ENCODE data around the gene SIGMAR1.

Gene SIGMAR1

DNA sequence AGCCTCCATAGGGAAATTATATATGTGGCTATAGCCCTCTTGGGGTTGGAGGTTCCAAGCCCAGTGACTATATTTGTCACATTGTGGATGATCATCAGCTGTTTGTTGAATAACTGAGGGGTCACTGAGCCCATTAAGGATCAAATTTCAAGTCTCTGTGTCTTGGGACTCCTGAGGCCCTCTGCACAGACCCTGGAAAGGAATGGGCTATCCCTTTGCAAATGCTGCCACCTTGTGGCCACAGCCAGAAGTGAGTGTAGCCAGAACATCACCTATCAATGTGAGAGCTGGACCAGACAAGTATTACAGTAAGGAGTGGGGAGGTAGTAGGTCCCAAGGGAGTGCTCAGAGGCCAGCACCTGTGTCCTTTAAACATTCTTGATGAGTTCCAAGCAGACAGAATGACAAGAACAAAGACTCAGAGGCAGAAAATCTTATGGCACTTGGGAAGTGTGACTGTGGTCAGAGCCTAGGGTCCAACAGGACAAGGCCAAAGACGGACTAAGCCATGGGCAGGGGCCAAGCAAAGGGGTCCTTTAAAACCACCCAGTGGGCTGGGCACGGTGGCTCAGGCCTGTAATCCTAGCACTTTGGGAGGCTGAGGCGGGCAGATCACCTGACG lies 33.9 kb downstream of the SIGMAR1 start:
- DNase-seq (ENCODE audit: low spot score): peak; percentile 90

DNA sequence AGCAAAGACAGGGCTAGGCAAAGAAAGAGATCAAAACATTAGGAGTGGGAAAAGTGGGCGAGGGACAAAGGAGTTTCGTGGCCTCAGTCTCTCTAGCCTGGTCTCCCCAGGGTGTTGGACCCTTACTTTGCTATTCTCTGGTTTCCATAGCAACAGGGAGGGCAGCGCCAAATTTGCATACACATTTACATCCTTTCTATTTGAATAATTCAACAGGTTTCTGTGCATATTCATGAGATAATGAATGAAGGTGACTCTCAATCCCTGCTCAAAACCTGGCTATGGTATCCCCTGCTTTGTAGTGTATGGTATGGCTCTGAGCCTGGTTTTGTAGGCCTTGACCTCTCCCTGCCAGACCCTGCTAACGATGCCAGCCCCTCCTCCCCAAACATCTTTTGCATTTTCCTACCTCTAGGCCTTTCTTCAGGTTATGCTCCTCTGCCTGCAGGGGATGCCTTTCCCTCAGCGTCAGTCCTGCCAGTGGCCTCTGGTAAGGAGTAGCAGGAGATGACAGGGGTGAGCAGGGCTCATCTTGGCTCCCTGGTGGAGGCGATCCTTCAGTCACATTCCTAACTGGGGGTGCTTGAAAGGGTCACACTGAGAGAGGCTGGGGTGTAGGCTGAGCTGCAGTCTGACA lies 35.5 kb downstream of the SIGMAR1 start:
- DNase-seq (ENCODE audit: low spot score): no peak

DNA sequence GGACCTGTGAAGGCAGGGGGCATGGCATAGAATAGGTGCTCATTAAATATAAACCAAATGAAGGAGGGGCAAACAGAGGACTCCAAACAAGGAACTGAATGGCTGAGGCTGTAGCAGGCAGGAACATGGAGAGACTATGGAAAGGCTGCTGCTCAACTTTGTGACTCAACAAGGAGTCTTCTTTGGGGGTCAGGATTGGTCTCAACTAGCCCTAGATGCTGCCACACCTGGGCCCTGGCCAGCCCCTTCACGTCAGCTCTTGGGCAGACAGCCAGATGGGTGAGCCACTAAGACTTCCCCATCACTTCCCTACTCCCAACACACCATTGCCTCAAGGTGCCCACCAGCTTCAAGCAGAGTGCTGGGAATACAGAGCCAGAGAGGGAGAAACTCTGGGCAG lies 36.7 kb downstream of the SIGMAR1 start:
- DNase-seq (ENCODE audit: low spot score): no peak

DNA sequence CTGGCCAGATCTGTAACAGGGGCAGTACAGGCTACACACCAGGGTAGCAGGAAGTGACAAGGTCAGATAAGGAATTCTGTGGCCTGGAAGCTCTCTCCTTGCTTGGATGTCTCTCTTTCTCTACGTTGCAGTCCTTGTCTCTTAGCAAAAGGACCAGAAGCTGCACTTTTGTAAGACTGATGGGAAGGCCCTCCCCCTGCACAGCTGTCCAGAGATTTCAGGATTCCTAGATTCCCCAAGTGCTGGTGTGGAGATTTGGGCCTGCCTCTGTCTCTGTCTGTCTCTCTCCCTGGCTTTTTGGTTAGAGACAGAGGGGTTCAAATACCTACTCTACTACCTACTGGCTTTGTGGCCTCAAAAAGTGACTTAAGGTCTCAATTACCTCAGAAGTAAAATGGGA lies 38.0 kb downstream of the SIGMAR1 start:
- DNase-seq (ENCODE audit: low spot score): no peak

DNA sequence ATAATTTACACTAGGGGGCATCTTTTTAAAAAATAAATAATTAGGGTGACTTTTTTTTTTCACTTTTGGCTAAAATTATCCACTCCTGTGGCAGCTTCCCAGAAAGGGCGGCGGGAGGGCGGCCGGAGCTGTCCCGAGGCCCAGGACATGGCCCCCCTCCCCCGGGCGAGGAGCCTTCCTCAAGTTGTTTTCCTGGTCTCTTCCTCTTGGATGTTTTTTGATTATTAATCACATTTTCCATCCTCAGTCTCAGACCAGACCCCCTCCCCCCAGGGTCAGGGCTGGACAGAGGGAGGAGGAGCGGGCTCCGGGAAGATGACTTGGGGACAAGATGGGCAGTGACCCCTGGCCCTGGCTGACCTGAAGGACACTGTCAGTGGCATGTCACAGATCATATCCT lies 43.4 kb downstream of the SIGMAR1 start:
- no peak for DNase-seq (ENCODE audit: low spot score)

DNA sequence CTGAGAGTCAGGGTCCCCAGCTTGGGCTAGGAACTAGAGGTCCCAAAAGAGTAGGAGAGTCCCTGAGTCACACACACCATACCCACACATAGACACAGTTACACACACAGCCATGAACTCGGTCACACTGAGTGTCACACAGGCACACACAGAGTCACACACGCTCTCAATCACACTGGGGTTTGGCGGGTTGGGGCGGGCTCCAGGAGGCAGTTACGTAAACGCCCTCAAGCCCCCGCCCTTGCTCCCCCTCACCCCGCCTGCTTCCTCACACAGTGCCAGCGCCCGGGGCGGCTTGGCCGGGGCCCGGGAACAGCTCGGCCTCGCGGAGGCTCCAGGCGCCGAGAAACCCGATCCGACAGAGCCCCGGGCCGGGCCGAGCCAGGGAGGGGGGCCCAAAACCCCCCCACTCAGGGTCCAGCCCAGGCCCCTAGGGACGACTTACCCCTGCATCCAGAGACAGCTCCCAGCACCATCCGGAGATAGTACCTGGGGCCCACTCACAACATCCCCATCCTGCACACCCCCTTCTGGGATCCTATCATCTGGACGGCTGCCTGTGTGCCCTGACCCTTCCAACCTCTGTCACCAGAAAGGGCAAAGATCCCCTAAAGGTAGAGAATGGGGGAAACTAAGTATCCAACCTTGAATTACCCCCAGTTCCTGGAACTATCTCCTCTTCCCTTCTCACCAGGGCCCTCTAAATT lies 44.5 kb downstream of the SIGMAR1 start:
- DNase-seq (ENCODE audit: low spot score): peak; percentile 81

DNA sequence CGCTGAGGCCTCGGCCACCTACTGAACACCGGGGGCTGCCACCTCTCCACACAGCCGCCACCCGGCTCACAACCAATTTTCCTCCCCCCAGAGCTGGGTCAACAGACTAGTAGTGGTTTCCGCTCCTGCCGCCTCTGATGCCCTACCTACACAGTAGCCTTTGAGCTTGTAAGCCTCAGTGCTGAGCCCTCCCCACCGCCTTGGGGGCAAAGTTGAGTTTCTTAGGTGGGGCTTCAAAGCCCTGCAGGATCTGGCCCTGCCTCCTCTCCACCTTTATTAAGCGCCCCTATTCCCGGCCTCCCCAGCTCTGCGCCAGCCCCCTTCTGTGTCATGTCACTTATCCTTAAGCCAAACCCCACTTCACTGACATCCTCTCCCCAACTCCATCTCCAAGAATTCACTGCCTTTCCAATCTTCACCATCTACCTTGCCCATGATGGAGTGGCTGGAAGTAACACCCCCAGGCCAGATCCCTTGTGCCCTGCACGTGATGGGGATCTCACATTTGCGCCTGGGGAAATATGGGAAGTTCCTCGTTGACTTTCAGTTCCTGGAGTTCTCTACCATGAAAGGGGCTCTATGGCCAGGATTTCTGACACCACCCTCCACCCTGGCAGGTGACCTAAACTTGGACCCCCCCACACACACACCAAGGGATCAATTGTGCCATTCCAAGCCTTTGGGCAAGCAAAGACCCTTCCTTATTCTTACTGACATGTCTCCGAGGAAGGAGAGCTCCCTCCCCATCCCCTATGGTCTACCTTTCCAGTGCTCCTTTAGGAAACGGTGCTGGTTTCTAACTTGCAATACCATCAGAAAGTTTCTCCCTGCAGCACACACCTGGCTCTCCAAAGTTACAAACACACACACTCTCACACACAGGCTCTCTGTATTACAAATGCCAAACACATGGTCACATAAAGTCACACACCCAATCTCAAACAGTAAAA lies 45.4 kb downstream of the SIGMAR1 start:
- no peak for DNase-seq (ENCODE audit: low spot score)

DNA sequence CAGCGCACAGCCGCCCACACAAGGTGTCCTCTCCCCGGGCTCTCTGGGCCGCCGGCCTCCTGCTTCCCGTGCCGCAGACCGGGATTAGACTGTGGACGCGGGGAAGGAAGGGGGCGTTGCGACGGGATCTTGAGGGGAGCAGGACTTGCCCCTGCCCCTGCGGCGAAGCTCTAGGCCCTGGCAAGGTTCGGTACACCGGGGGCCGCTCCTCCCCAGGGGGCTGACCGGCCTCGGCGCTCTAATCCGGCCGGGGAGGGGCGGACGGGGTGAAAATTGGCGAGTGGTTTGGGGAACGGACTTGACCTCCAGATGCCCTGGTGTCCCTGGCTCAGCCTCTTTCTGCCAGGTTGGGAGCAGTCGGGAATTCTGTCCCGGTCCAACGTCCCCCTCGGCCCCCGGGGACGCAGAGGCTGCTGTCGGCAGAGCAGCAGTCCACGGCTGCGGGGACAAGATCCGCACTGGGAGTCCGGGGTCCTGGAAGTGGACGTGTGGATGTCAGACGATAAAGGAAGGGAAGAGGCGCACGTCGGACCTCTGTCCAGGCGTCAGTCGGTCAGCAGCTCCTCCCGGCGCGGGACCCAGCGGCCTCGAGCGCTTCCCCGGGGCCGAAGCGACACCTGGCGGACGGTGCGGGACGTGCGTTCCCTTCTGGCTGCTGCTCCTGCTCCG lies 46.2 kb downstream of the SIGMAR1 start:
- peak; percentile 95 for DNase-seq (ENCODE audit: low spot score)

DNA sequence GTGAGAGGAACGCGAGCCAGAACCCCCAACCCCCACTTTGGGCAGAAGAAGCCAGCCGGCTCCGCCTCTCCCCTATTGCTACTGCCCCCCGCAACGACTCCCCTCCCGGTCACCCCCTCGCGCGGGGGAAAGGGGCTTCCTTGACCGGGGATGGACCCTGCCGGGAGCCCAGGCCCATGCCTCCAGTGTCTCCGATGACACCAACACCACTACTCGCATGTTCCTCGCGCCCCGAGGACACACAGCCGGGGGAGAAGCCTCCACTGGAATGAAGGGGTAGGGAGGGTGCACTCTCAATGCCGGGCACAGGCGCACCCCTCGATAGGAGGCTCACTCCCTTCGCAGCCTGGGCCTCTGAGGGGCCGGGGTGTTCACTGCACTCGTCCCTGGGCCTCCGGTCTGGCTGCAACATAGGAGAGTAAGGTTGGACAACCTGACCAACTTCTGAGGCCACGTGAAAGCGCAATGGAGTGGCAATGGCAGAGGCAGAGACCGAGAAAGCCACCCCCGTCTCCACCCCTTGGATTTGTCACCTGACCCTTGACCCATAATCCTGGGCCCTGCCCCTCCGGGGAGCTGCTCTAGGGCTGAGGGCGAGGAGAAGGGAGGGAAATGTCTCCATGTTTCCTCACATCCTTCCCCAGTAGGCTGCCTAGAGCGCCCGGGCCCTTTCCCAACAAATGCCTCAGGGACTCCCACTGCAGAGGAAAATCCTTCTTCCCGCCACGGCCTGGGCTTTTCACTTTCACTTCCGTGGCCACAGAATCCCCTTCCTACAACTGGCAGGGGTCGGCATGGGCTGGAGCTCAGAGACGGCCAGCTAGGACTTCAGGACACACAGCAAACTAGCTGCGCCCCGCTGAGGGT lies 47.0 kb downstream of the SIGMAR1 start:
- DNase-seq (ENCODE audit: low spot score): peak; percentile 77

DNA sequence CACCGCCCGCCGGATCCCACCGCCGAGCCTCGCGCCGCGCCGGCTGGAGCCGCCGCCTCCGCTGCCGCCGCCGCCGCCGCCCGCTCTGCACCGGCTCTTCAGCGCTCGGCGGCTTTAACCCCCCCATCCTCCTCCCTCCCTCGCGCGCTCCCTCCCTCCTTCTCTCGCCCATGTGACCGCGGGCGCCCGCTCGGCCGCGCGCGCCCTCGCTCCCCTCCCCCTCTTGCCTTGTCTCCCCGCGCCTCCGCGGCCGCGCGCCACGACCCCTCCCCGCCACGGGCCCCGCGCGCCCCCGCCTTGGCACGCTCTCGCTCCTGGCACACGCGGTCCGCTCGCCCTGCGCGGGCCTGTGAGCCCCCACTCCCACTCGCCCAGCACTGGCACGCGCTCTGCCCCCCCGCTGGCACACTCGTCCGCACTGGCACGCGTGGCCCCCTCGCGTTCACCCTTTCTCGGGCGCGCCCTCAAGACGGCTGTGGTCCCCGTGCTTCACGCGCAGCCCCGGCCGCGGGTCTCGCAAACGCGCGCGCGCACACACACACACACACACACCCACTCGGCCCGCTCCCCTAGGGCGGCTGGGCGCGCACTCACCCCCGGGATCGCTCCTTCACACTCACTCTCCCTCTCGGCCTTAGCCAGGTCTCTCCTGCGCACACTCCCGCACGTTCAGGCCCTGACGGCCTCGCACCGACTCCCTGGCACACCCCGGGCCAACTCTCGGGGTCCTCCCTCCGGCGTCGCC lies 47.8 kb downstream of the SIGMAR1 start, which contains the start of gene CNTFR:
TSS of gene CNTFR (minus strand) at position 89 of the 745 bp plus-strand sequence. CDS start 20,743 bp downstream, outside the sequence.
- DNase-seq (ENCODE audit: low spot score): peak; percentile 81

DNA sequence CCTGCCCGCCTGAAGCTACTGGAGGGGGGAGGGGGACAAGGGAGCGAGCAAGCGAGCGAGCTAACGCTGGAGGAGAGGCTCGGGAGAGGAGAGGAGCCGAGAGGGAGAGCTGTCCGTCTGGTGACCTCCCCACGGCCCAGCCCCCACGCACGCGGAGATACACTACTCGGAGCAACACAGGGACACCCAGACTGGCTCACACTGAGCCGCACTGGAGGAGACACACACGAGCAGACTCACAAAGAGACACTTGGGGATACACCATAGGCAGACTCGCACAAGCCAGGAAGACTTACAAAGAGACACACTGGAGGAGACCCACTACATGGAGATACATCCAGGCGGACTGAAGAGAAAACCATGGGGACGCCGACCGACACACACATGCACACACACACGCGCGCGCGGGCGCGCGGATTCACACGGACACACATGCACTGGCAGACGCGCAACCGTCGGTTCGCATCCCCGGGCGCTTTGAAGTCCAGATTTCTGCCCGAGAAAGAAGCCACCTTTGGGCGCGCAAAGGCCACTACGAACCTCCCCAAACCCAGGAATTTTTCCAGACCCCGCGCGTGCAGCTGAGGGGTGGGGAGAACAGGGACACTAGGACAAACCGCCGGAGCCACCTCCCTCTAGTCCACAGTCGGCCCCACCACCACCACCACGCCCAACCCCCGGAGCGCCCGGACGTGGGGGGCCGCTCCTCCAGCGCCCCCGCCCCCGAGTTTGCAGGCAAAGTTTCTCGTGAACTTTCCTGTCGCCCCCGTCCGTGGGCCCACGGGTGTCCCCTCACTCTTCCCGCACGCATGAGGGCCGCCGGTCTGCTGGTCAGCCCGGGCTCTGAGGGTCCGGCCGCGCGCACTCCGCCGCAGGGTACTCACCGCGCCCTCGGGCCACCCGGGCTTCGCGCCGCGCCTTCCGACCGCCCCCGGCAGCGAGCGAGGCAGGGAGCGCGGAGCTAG lies 48.6 kb downstream of the SIGMAR1 start:
- no peak for DNase-seq (ENCODE audit: low spot score)

DNA sequence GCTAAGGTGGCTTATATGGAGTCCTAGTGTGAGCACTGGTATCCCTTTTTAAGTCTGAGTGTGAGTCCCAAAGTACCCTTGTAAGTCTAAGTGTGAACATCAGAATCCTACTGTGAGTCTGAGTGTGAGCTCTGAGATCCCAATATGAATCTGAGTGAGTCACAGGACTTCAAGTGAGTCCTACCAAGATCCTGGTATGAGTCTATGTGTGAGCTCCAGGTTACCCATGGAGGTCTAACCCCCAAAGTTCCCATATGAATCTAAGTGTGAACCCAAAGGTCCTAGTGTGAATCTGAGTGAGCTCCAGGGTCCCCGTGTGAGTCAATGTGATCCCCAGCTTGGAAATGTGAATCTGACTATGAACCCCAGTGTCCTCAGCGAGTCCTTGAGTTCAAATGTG lies 50.3 kb downstream of the SIGMAR1 start:
- DNase-seq (ENCODE audit: low spot score): no peak

DNA sequence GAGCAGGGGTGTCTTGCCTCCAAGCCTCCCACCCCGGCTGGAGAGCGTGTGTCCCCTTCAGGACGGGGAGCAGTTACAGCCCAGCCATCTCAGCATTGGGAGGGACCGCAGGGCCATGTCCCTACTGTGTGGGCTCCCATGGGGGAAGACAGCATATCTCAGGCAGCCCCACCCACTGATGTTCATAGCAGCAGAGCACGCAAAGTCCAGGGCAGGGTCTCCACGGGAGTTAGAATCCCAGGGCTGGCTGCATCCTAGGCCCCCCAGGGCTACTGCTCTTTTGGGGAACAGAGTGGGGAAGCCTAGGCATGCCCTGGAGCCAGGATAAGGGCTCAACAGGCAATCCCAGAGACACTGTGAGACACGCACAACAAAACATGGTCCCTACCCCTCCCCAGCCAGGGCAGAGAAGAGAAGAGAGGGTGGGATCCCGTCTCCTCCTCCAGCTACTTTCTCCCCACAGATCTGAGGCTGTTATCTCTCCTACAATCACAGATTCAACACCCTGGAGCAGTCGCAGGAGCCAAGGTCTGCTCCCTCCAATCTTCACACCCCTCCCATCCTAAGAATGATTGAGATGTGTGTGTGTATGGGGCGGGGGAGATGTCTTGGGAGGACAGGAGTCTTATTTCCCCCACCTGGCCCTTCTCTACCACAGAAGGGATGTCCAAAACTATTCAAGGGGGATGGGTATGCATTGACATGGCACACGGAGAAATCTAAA lies 51.5 kb downstream of the SIGMAR1 start:
- DNase-seq (ENCODE audit: low spot score): no peak

DNA sequence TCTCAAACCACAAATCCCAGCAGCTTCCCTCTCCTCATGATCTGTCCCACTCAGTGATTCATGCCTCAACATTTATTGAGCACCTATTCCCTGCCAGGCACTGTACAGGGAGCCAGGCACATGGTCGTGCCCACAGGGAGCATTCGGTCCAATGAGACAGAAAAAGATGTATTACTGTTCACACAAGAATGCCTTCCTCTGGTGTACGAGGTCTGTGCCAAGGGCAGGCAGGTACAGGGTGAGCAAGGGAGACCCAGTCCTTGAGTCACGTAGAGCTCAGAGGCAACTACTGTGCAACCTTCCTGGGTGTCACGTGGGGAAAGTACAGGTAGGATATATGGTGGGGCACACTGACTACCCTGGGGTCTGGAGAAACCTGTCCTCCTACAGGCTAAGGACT lies 52.6 kb downstream of the SIGMAR1 start:
- DNase-seq (ENCODE audit: low spot score): no peak
